Activated naive CD4-positive, alpha-beta T cell treated with anti-CD3 and anti-CD28 coated beads, Interleukin-2, amount 10 ng/mL, durations not matched to agents 7 days and 5 days (primary cell): Measurements from ENCODE around the gene JPH4.

Experiments
- CTCF ChIA-PET: fragments of 350-600 bp; sonication (Branson Sonifier 250); formaldehyde crosslinking; loops from one replicate; lab custom pipeline; 2021; ENCODE audit warnings: antibody characterized with exemption; lab: Charles Lee
- DNase-seq: peaks from one replicate; pipeline ENCODE4 v3.0.0-alpha.2; 2020
- H3K27ac Mint-ChIP-seq: one replicate; pipeline ENCODE4 v1.8.0; 2021; ENCODE audit warnings: mild to moderate bottlenecking, moderate library complexity, mixed read lengths
- H3K27me3 Mint-ChIP-seq: one replicate; pipeline ENCODE4 v1.8.0; 2021; ENCODE audit warnings: mild to moderate bottlenecking, mixed read lengths
- H3K36me3 Mint-ChIP-seq: one replicate; pipeline ENCODE4 v1.8.0; 2021; ENCODE audit warnings: mixed read lengths
- H3K4me1 Mint-ChIP-seq: one replicate; pipeline ENCODE4 v1.8.0; 2021; ENCODE audit warnings: mixed read lengths
- H3K4me3 Mint-ChIP-seq: one replicate; pipeline ENCODE4 v1.8.0; 2021; ENCODE audit warnings: mild to moderate bottlenecking, moderate library complexity, mixed read lengths
- H3K9me3 Mint-ChIP-seq: one replicate; pipeline ENCODE4 v1.8.0; 2021; ENCODE audit warnings: mixed read lengths

JPH4 gene

GRCh38 chr14:23523229-23524016, 55.2 kb downstream of the JPH4 start:
- no peaks in the 10 kb centered on the region for H3K27me3 Mint-ChIP-seq
- no peak overlapping the region for H3K27ac Mint-ChIP-seq
- no peak overlapping the region for H3K4me3 Mint-ChIP-seq
- CTCF ChIA-PET, result interaction anchor here (1.3 kb wide), 1 partner anchor 16 kb away, joined by 5 read pairs; no protein-coding TSS in a partner anchor
- no peaks in the 10 kb centered on the region for H3K9me3 Mint-ChIP-seq
- no peaks in the 10 kb centered on the region for H3K36me3 Mint-ChIP-seq
- DNase-seq, result no peak
- H3K4me1 Mint-ChIP-seq, result no peaks in the 10 kb centered on the region

GRCh38 chr14:23522643-23523198, 55.9 kb downstream of the JPH4 start:
- no peaks in the 10 kb centered on the region for H3K27me3 Mint-ChIP-seq
- CTCF ChIA-PET, result interaction anchor here (1.3 kb wide), 1 partner anchor 17 kb away, joined by 5 read pairs; no protein-coding TSS in a partner anchor
- no peak overlapping the region for H3K4me3 Mint-ChIP-seq
- H3K36me3 Mint-ChIP-seq, result no peaks in the 10 kb centered on the region
- no peak for DNase-seq
- no peaks in the 10 kb centered on the region for H3K4me1 Mint-ChIP-seq
- H3K9me3 Mint-ChIP-seq, result no peaks in the 10 kb centered on the region
- no peak overlapping the region for H3K27ac Mint-ChIP-seq

- Mint-ChIP-seq H3K4me3 (no peak overlapping the region), H3K4me1 (no peaks in the 10 kb centered on the region), H3K36me3 (no peaks in the 10 kb centered on the region), H3K27me3 (no peaks in the 10 kb centered on the region), H3K27ac (no peak overlapping the region), H3K9me3 (no peaks in the 10 kb centered on the region)
- DNase-seq, result no peak
- CTCF ChIA-PET, result interaction anchor here (1.3 kb wide), 1 partner anchor 18 kb away, joined by 5 read pairs; no protein-coding TSS in a partner anchor
Observed at GRCh38 chr14:23521785-23522640, 56.6 kb downstream of the JPH4 start.

- no peaks in the 10 kb centered on the region for H3K4me1 Mint-ChIP-seq
- H3K27me3 Mint-ChIP-seq, result no peaks in the 10 kb centered on the region
- no peaks in the 10 kb centered on the region for H3K36me3 Mint-ChIP-seq
- no peak overlapping the region for H3K4me3 Mint-ChIP-seq
- no peak for DNase-seq
- H3K9me3 Mint-ChIP-seq, result no peaks in the 10 kb centered on the region
- no peak overlapping the region for H3K27ac Mint-ChIP-seq
- CTCF ChIA-PET, result interaction anchor here (0.7 kb wide), 1 partner anchor 43 kb away, joined by 3 read pairs; no protein-coding TSS in a partner anchor
Observed at GRCh38 chr14:23520899-23521533, 57.6 kb downstream of the JPH4 start.

GRCh38 chr14:23518709-23519108, 59.9 kb downstream of the JPH4 start:
- DNase-seq, result no peak
- Mint-ChIP-seq H3K9me3 (no peaks in the 10 kb centered on the region), H3K36me3 (no peaks in the 10 kb centered on the region), H3K27ac (no peak overlapping the region), H3K27me3 (peaks cover 6% of the 10 kb centered on the region), H3K4me3 (no peak overlapping the region), H3K4me1 (no peaks in the 10 kb centered on the region)
- CTCF ChIA-PET, result no interaction called here
